MCF 10A (cell line): ENCODE data around the gene ZGLP1. TPM values are rescaled to one million over a fixed set of nuclear protein-coding genes. Genes with fewer than 3 reads are reported as not detected.

Experiments used
- BruUV-seq: library from RNA; stranded (reverse); fragments of 400-500 nt; replicated peaks from 2 replicates; lab custom pipeline; 2021; lab: Mats Ljungman, UMichigan
- CTCF ChIA-PET: fragments of 300-600 bp; sonication (Branson Sonifier 250); formaldehyde crosslinking; extraction: SDS; loops from one replicate; lab custom pipeline; 2021; ENCODE audit warnings: antibody characterized with exemption, inconsistent platforms; lab: Yijun Ruan, JAX
- POLR2A ChIA-PET: fragments of 300-600, 350-650 bp; sonication (Branson Sonifier 250); formaldehyde crosslinking; extraction: SDS; loops from one replicate; lab custom pipeline; 2020; ENCODE audit warnings: antibody characterized with exemption, inconsistent platforms; lab: Yijun Ruan, JAX
- DNase-seq: peaks from one replicate; pipeline ENCODE4 v3.0.0-alpha.2; 2018; ENCODE audit not compliant: unreplicated experiment
- H3K27ac Mint-ChIP-seq: one replicate; pipeline ENCODE4 v1.8.0; 2022; ENCODE audit warnings: mild to moderate bottlenecking, low read depth, mixed read lengths; ENCODE audit not compliant: unreplicated experiment
- H3K27me3 Mint-ChIP-seq: one replicate; pipeline ENCODE4 v1.8.0; 2022; ENCODE audit warnings: mixed read lengths; ENCODE audit not compliant: insufficient read depth, unreplicated experiment
- H3K36me3 Mint-ChIP-seq: one replicate; pipeline ENCODE4 v1.8.0; 2022; ENCODE audit warnings: mild to moderate bottlenecking, moderate library complexity, mixed read lengths; ENCODE audit not compliant: insufficient read depth, unreplicated experiment
- H3K4me1 Mint-ChIP-seq: one replicate; pipeline ENCODE4 v1.8.0; 2022; ENCODE audit warnings: mixed read lengths; ENCODE audit not compliant: insufficient read depth, unreplicated experiment
- H3K4me3 Mint-ChIP-seq: one replicate; pipeline ENCODE4 v1.8.0; 2022; ENCODE audit warnings: mild to moderate bottlenecking, moderate library complexity, mixed read lengths; ENCODE audit not compliant: unreplicated experiment
- H3K9me3 Mint-ChIP-seq: one replicate; pipeline ENCODE4 v1.8.0; 2022; ENCODE audit warnings: mixed read lengths; ENCODE audit not compliant: unreplicated experiment
- CTCF ChIP-seq: fragments of 200-600 bp; IDR thresholded peaks from one replicate; pipeline ENCODE4 v1.8.0; 2022; ENCODE audit warnings: antibody characterized with exemption, mild to moderate bottlenecking; ENCODE audit not compliant: unreplicated experiment
- intact Hi-C: fragments of 100-400 bp; cut with micrococcal nuclease; formaldehyde crosslinking; loops from 2 replicates; pipeline ENCODE4 v1.14.1; 2022
- total RNA-seq: library from RNA; stranded (reverse); gene quantifications from 2 replicates; pipeline ENCODE4 v1.2.3, GENCODE V29; 2022

ZGLP1 gene
- total RNA-seq, 1 experiment from 2014 or later, result 3.8 TPM

GRCh38 chr19:10271543-10272086, 38.0 kb downstream of the ZGLP1 start:
- ChIA-PET POLR2A (interaction anchor here (0.7 to 3.5 kb wide), 7 partner anchors 12 to 119 kb away, joined by 3 to 33 read pairs (median 5); partner anchors contain the start of genes ICAM4 and TYK2), CTCF (interaction anchor here (0.6 to 6.3 kb wide), 16 partner anchors 8 to 174 kb away, joined by 3 to 103 read pairs (median 4); partner anchors contain the start of genes FDX2 and MRPL4)
- TSS peak; percentile 84 for BruUV-seq
- intact Hi-C loops, result no loop called here
- DNase-seq, result peak; percentile 52
- H3K4me3 Mint-ChIP-seq, result peak overlapping the region; percentile 68
- no peak for TF ChIP-seq CTCF
- no peaks in the 10 kb centered on the region for H3K9me3 Mint-ChIP-seq
- H3K27me3 Mint-ChIP-seq, result no peaks in the 10 kb centered on the region
- H3K4me1 Mint-ChIP-seq, result no peaks in the 10 kb centered on the region
- H3K36me3 Mint-ChIP-seq, result peaks cover 11% of the 10 kb centered on the region
- H3K27ac Mint-ChIP-seq, result no peak overlapping the region

GRCh38 chr19:10270616-10271394, 38.8 kb downstream of the ZGLP1 start, which contains the start of gene ICAM1:
ICAM1 (plus strand) TSS chr19:10271120; CDS start chr19:10271160, 40 bp downstream.
- POLR2A ChIA-PET, result interaction anchor here (0.7 to 3.5 kb wide), 10 partner anchors 11 to 135 kb away, joined by 3 to 33 read pairs (median 5); partner anchors contain the start of genes CDC37, ICAM4, MRPL4 and RAVER1

GRCh38 chr19:10270180-10270615, 39.4 kb downstream of the ZGLP1 start:
- intact Hi-C loops, result no loop called here
- Mint-ChIP-seq H3K27me3 (no peaks in the 10 kb centered on the region), H3K4me3 (peak overlapping the region; percentile 68), H3K36me3 (peaks cover 9% of the 10 kb centered on the region), H3K27ac (no peak overlapping the region), H3K9me3 (no peaks in the 10 kb centered on the region), H3K4me1 (no peaks in the 10 kb centered on the region)
- no TSS peak for BruUV-seq
- CTCF ChIA-PET, result interaction anchor here (0.5 to 6.3 kb wide), 16 partner anchors 9 to 350 kb away, joined by 3 to 103 read pairs (median 4); partner anchors contain the start of gene TYK2
- no peak for TF ChIP-seq CTCF
- DNase-seq, result peak; percentile 25
- POLR2A ChIA-PET, result interaction anchor here (1.1 to 3.5 kb wide), 8 partner anchors 10 to 136 kb away, joined by 4 to 33 read pairs (median 5); partner anchors contain the start of genes ICAM4, MRPL4 and RAVER1

More at GRCh38 chr19:10270616-10271394, 38.8 kb downstream of the ZGLP1 start, which contains the start of gene ICAM1:
- H3K27ac Mint-ChIP-seq, result no peak within 1 kb of the TSS
- CTCF ChIA-PET, result interaction anchor here (0.5 to 6.3 kb wide), 24 partner anchors 9 to 350 kb away, joined by 3 to 103 read pairs (median 4); partner anchors contain the start of genes FDX2, MRPL4 and TYK2
- peak within 1 kb of the TSS; percentile 68 for H3K4me3 Mint-ChIP-seq
- intact Hi-C loops, result no loop called here
- peaks cover 11% of the 10 kb centered on the region for H3K36me3 Mint-ChIP-seq
- H3K27me3 Mint-ChIP-seq, result no peaks in the 10 kb centered on the region
- no TSS peak for BruUV-seq
- H3K9me3 Mint-ChIP-seq, result no peaks in the 10 kb centered on the region
- TF ChIP-seq CTCF, result no peak
- H3K4me1 Mint-ChIP-seq, result no peaks in the 10 kb centered on the region
- peak; percentile 90 for DNase-seq
